WTC11 (cell line): ENCODE results near the gene GPC6. TPM values are rescaled to one million over a fixed set of nuclear protein-coding genes. Genes with fewer than 3 reads are reported as not detected.

Source experiments
- ATAC-seq: fragments of 200-7000 bp; cut with Tn5 transposase; 2 replicates; pipeline ENCODE4 v1.10.0; 2021; ENCODE audit warnings: mild to moderate bottlenecking, moderate library complexity
- CTCF ChIA-PET: fragments of 300-600 bp; sonication (Branson Sonifier 250); formaldehyde crosslinking; loops from one replicate; lab custom pipeline; 2021; ENCODE audit warnings: antibody characterized with exemption; lab: Charles Lee
- POLR2A ChIA-PET: fragments of 350-600 bp; sonication (Branson Sonifier 250); formaldehyde crosslinking; loops from one replicate; lab custom pipeline; 2021; ENCODE audit warnings: antibody characterized with exemption; lab: Charles Lee
- DNase-seq: peaks from one replicate; pipeline ENCODE4 v3.0.0; 2021; ENCODE audit warnings: low spot score
- H3K27ac Mint-ChIP-seq: 2 replicates; pipeline ENCODE4 v1.8.0; 2021; ENCODE audit warnings: mixed read lengths
- H3K27me3 Mint-ChIP-seq: 2 replicates; pipeline ENCODE4 v1.8.0; 2021; ENCODE audit warnings: low read depth, mild to moderate bottlenecking, moderate library complexity, mixed read lengths
- H3K36me3 Mint-ChIP-seq: 2 replicates; pipeline ENCODE4 v1.8.0; 2021; ENCODE audit warnings: mixed read lengths
- H3K4me1 Mint-ChIP-seq: 2 replicates; pipeline ENCODE4 v1.8.0; 2022; ENCODE audit warnings: mixed read lengths
- H3K4me3 Mint-ChIP-seq: 2 replicates; pipeline ENCODE4 v1.8.0; 2021; ENCODE audit warnings: mild to moderate bottlenecking, moderate library complexity, mixed read lengths
- H3K9me3 Mint-ChIP-seq: 2 replicates; pipeline ENCODE4 v1.8.0; 2021; ENCODE audit warnings: mixed read lengths
- ATF3 ChIP-seq: sonication (generic); formaldehyde crosslinking; conservative IDR thresholded peaks from 2 replicates; pipeline ENCODE4 v1.8.1; 2022; ENCODE audit warnings: mild to moderate bottlenecking, missing genetic modification reagents
- CDX4 ChIP-seq: fragments of 250-450 bp; sonication (Bioruptor Pico); IDR thresholded peaks from 2 replicates; pipeline ENCODE4 v1.9.0; 2021; ENCODE audit warnings: moderate library complexity, mild to moderate bottlenecking, inconsistent platforms, borderline replicate concordance
- CTCF ChIP-seq: fragments of 200-600 bp; IDR thresholded peaks from 2 replicates; pipeline ENCODE4 v1.8.0; 2022; ENCODE audit warnings: antibody characterized with exemption
- E2F4 ChIP-seq: sonication (generic); formaldehyde crosslinking; IDR thresholded peaks from 2 replicates; pipeline ENCODE4 v1.8.1; 2022; ENCODE audit warnings: low read depth, mild to moderate bottlenecking, moderate library complexity, missing genetic modification reagents, borderline replicate concordance
- EMX1 ChIP-seq: fragments of 250-450 bp; sonication (Bioruptor Pico); IDR thresholded peaks from 2 replicates; pipeline ENCODE4 v1.8.0; 2021; ENCODE audit warnings: mild to moderate bottlenecking
- ERG ChIP-seq: fragments of 250-450 bp; sonication (Bioruptor Pico); IDR thresholded peaks from 2 replicates; pipeline ENCODE4 v1.8.0; 2021; ENCODE audit warnings: mild to moderate bottlenecking
- FOXP1 ChIP-seq: sonication (generic); formaldehyde crosslinking; IDR thresholded peaks from 2 replicates; pipeline ENCODE4 v1.8.0; 2022; ENCODE audit warnings: missing genetic modification reagents, mild to moderate bottlenecking, moderate library complexity, borderline replicate concordance
- GTF2I ChIP-seq: fragments of 250-450 bp; sonication (Bioruptor Pico); conservative IDR thresholded peaks from 2 replicates; pipeline ENCODE4 v1.4.0; 2021; ENCODE audit warnings: mild to moderate bottlenecking
- HMGXB4 ChIP-seq: sonication (generic); formaldehyde crosslinking; IDR thresholded peaks from 2 replicates; pipeline ENCODE4 v1.8.1; 2023; ENCODE audit warnings: mild to moderate bottlenecking, moderate library complexity, missing genetic modification reagents
- IRF1 ChIP-seq: sonication (generic); formaldehyde crosslinking; IDR thresholded peaks from 2 replicates; pipeline ENCODE4 v1.8.0; 2023; ENCODE audit warnings: missing genetic modification reagents
- IRF2 ChIP-seq: sonication (generic); formaldehyde crosslinking; IDR thresholded peaks from 2 replicates; pipeline ENCODE4 v1.8.0; 2022; ENCODE audit warnings: low read depth, missing genetic modification reagents, borderline replicate concordance
- KAT7 ChIP-seq: sonication (generic); formaldehyde crosslinking; IDR thresholded peaks from 2 replicates; pipeline ENCODE4 v1.8.1; 2023; ENCODE audit warnings: missing genetic modification reagents, mild to moderate bottlenecking, borderline replicate concordance
- NR3C1 ChIP-seq: sonication (generic); formaldehyde crosslinking; conservative IDR thresholded peaks from 2 replicates; pipeline ENCODE4 v1.8.1; 2023; ENCODE audit warnings: low read depth, mild to moderate bottlenecking, missing genetic modification reagents
- OVOL2 ChIP-seq: fragments of 250-450 bp; sonication (Bioruptor Pico); IDR thresholded peaks from 2 replicates; pipeline ENCODE4 v1.9.0; 2021; ENCODE audit warnings: mild to moderate bottlenecking, borderline replicate concordance
- TEAD4 ChIP-seq: sonication (generic); formaldehyde crosslinking; IDR thresholded peaks from 2 replicates; pipeline ENCODE4 v1.8.0; 2022; ENCODE audit warnings: mild to moderate bottlenecking, missing genetic modification reagents
- ZMAT4 ChIP-seq: fragments of 250-450 bp; sonication (Bioruptor Pico); IDR thresholded peaks from 2 replicates; pipeline ENCODE4 v1.9.0; 2021; ENCODE audit warnings: mild to moderate bottlenecking
- ZNF121 ChIP-seq: sonication (generic); formaldehyde crosslinking; IDR thresholded peaks from 2 replicates; pipeline ENCODE4 v1.8.0; 2023; ENCODE audit warnings: missing genetic modification reagents
- ZNF423 ChIP-seq: fragments of 250-450 bp; sonication (Bioruptor Pico); IDR thresholded peaks from 2 replicates; pipeline ENCODE4 v2.1.2; 2022; ENCODE audit warnings: mild to moderate bottlenecking, moderate library complexity
- ZNF512 ChIP-seq: sonication (generic); formaldehyde crosslinking; IDR thresholded peaks from 2 replicates; pipeline ENCODE4 v1.8.1; 2022; ENCODE audit warnings: missing genetic modification reagents, borderline replicate concordance
- ZNF532 ChIP-seq: fragments of 250-450 bp; sonication (Bioruptor Pico); IDR thresholded peaks from 2 replicates; pipeline ENCODE4 v1.9.0; 2021; ENCODE audit warnings: mild to moderate bottlenecking, borderline replicate concordance
- total RNA-seq: library from RNA; stranded (reverse); gene quantifications from 3 replicates; pipeline ENCODE4 v1.2.3, GENCODE V29; 2021

Gene GPC6
- total RNA-seq, 1 experiment from 2014 or later: 19.5 TPM

- TF ChIP-seq KAT7 (no peak), CDX4 (CRISPR knock-in tag) (no peak), IRF1 (CRISPR knock-in tag) (no peak), ZNF121 (CRISPR knock-in tag) (no peak), E2F4 (CRISPR knock-in tag) (no peak), ATF3 (no peak), ERG (CRISPR knock-in tag) (no peak), ZNF423 (CRISPR knock-in tag) (no peak), CTCF (no peak), EMX1 (CRISPR knock-in tag) (no peak), NR3C1 (CRISPR knock-in tag) (no peak), TEAD4 (no peak), HMGXB4 (CRISPR knock-in tag) (no peak), FOXP1 (CRISPR knock-in tag) (no peak)
- Mint-ChIP-seq H3K4me3 (no peak overlapping the region), H3K27ac (no peak overlapping the region), H3K9me3 (peaks cover 34% of the 10 kb centered on the region), H3K4me1 (peaks cover 28% of the 10 kb centered on the region), H3K36me3 (peaks cover 37% of the 10 kb centered on the region), H3K27me3 (no peaks in the 10 kb centered on the region)
- ChIA-PET CTCF (no interaction called here), POLR2A (no interaction called here)
- no peak for DNase-seq
- no peak for ATAC-seq
Measured at GRCh38 chr13:93238711-93239110, 12.1 kb downstream of the GPC6 start.

GRCh38 chr13:93243375-93244063 lies 16.9 kb downstream of the GPC6 start:
- ATAC-seq (no peak), DNase-seq (no peak)
- peaks cover 14% of the 10 kb centered on the region for H3K9me3 Mint-ChIP-seq
- peak overlapping the region; percentile 64; the same call in 1 of the 2 replicates for H3K27ac Mint-ChIP-seq
- CTCF ChIA-PET: interaction anchor here (0.5 to 1.6 kb wide), 3 partner anchors 9 to 1100 kb away, joined by 3 to 15 read pairs (median 4); no protein-coding TSS in a partner anchor
- peaks cover 15% of the 10 kb centered on the region for H3K36me3 Mint-ChIP-seq
- H3K4me1 Mint-ChIP-seq: peaks cover 35% of the 10 kb centered on the region
- H3K4me3 Mint-ChIP-seq: no peak overlapping the region
- H3K27me3 Mint-ChIP-seq: no peaks in the 10 kb centered on the region
- TF ChIP-seq ZNF512 (CRISPR knock-in tag): no peak
- TF ChIP-seq GTF2I (CRISPR knock-in tag): no peak
- no peak for TF ChIP-seq ZNF532 (CRISPR knock-in tag)
- TF ChIP-seq OVOL2 (CRISPR knock-in tag): no peak
- no peak for TF ChIP-seq ZMAT4
- TF ChIP-seq IRF2 (CRISPR knock-in tag): no peak
- TF ChIP-seq, all 79 proteins: peak for 0
- POLR2A ChIA-PET: no interaction called here
